SHP77 treated with DMSO at 0.1 percent for 48 hours (cell line): ENCODE measurements around the gene ITM2B.

Experiments
- DNase-seq: peaks from one replicate; lab custom pipeline; 2025; lab: John Stamatoyannopoulos, UW

The ITM2B gene

DNA sequence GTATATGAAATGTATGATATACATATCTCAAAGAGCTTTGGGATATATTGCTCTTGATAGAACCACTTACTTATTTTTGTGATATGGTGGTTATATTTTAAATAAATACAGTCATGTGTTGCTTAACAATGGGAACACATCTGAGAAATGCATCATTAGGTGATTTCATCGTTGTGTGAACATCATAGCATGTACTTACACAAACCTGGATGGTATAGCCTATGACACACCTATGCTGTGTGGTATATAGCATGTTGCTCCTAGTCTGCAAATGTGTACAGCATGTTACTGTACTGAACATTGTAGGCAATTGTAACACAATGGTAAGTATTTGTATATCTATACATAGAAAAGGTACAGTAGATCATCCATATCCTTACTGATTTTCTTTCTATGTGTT, 78.2 kb downstream of the ITM2B start:
- DNase-seq: no peak

DNA sequence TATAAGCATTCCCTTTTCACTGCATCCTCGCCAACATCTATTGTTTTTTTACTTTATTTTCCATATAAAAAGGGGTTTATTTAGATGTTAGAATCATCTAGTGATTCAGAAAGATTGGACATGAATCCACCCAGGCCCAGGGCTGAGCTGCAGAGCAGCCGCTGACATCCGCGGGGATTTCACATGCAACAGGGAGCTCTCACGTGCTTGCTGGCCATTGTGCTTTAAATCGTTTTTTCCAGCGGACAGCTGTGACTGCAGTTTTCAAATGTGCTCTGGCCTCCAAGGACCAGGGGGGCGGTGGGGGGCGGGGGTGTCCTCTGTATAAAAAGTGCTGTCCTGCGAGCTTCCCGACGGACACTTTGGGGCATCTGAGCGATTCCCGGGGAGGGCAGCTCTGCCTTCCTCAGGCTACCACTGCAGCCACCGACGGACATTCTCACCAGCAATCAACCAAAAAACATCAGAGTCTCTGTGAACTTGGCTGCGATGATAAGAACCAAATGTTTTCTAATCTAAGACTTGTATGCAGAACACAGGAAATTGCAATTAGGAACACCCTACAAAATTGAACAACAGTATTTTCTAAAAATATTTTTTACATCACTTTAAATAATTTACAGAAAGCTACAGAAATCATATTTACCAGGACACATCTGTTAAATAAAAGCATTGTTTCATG, 83.1 kb downstream of the ITM2B start:
- DNase-seq: no peak

GRCh38 chr13:48316826-48317510, 84.0 kb downstream of the ITM2B start:
- DNase-seq: no peak

- no peak for DNase-seq
Measured at GRCh38 chr13:48317511-48318376, 84.7 kb downstream of the ITM2B start.

DNA sequence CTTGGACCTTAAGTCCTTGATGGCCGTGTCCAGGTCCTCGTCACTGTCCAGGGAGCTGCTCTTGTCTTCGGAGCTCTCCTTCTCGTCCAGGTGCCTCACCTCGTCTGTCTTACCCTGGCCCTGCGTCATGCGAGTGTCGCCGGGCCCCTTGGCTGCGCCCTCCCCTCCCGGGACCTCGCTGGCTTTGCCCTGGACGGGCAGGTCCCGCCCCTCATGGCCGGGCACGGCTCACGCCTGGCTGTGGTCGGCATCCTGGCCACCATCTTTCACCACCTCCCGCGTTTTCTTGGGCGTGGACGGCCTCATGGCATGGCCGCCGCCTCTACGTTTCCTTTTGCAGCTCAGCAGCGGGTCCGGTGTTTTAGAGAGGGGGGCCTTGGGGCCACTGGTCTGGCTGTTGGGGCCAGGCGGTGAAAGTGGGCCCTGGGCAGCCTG, 85.4 kb downstream of the ITM2B start:
- DNase-seq: no peak

GRCh38 chr13:48318821-48319511, 86.0 kb downstream of the ITM2B start:
- no peak for DNase-seq
